DOHH2 (cell line): Measurements from ENCODE around the gene TRIM38.

Experiments
- H3F3A ChIP-seq: fragments of 200-600 bp; sonication (generic), shearing (Covaris generic); 2 replicates; pipeline ENCODE4 v1.6.0; 2016; ENCODE audit warnings: antibody characterized with exemption, mild to moderate bottlenecking; ENCODE audit not compliant: control insufficient read depth, insufficient read depth
- H3K27ac ChIP-seq: fragments of 200-600 bp; sonication (generic); 2 replicates; pipeline ENCODE4 v1.5.1; 2014; ENCODE audit warnings: low read depth, mild to moderate bottlenecking, low read length, moderate library complexity
- H3K27me3 ChIP-seq: fragments of 200-600 bp; sonication (generic); 2 replicates; pipeline ENCODE4 v1.6.1; 2014; ENCODE audit warnings: mild to moderate bottlenecking, low read length, mixed read lengths; ENCODE audit not compliant: control insufficient read depth
- H3K36me3 ChIP-seq: fragments of 200-600 bp; sonication (generic); 2 replicates; pipeline ENCODE4 v1.6.1; 2014; ENCODE audit warnings: mild to moderate bottlenecking, low read length, moderate library complexity, mixed read lengths; ENCODE audit not compliant: control insufficient read depth
- H3K4me1 ChIP-seq: fragments of 200-600 bp; sonication (generic); 2 replicates; pipeline ENCODE4 v1.6.1; 2014; ENCODE audit warnings: mild to moderate bottlenecking, low read length, mixed read lengths; ENCODE audit not compliant: control insufficient read depth
- H3K4me2 ChIP-seq: fragments of 200-600 bp; sonication (generic); 2 replicates; pipeline ENCODE4 v1.6.0; 2014; ENCODE audit warnings: mild to moderate bottlenecking, low read length, moderate library complexity
- H3K4me3 ChIP-seq: fragments of 200-600 bp; sonication (generic); 2 replicates; pipeline ENCODE4 v1.5.1; 2014; ENCODE audit warnings: mild to moderate bottlenecking, low read length, mixed read lengths
- H3K79me2 ChIP-seq: fragments of 200-600 bp; sonication (generic); 2 replicates; pipeline ENCODE4 v1.6.1; 2014; ENCODE audit warnings: mild to moderate bottlenecking, low read length, mixed read lengths; ENCODE audit not compliant: control insufficient read depth
- H3K9me2 ChIP-seq: fragments of 200-600 bp; sonication (generic); replicated peaks from 2 replicates; pipeline ENCODE4 v1.6.1; 2014; ENCODE audit warnings: mild to moderate bottlenecking, low read length, mixed read lengths; ENCODE audit not compliant: control insufficient read depth
- H3K9me3 ChIP-seq: fragments of 200-600 bp; sonication (generic); 2 replicates; pipeline ENCODE4 v1.6.1; 2014; ENCODE audit warnings: antibody characterized with exemption, low read length, mixed read lengths; ENCODE audit not compliant: control insufficient read depth, insufficient read depth
- H4K20me1 ChIP-seq: fragments of 200-600 bp; sonication (generic); 2 replicates; pipeline ENCODE4 v1.6.0; 2014; ENCODE audit warnings: low read depth, mild to moderate bottlenecking, antibody characterized with exemption, low read length, moderate library complexity; ENCODE audit not compliant: control insufficient read depth, insufficient read depth
- EZH2phosphoT487 ChIP-seq: fragments of 200-600 bp; sonication (generic); IDR thresholded peaks from 2 replicates; pipeline ENCODE4 v1.6.1; 2017; ENCODE audit warnings: borderline replicate concordance, mild to moderate bottlenecking, antibody characterized with exemption, low read length, moderate library complexity, mixed read lengths
- TF ChIP-seq, protein P1 (sequence below): fragments of 200-600 bp; sonication (generic); IDR thresholded peaks from one replicate; pipeline ENCODE4 v1.5.1; 2014; ENCODE audit warnings: antibody characterized with exemption, mild to moderate bottlenecking, low read depth, low read length; ENCODE audit not compliant: poor library complexity, severe bottlenecking

The TRIM38 gene

DNA sequence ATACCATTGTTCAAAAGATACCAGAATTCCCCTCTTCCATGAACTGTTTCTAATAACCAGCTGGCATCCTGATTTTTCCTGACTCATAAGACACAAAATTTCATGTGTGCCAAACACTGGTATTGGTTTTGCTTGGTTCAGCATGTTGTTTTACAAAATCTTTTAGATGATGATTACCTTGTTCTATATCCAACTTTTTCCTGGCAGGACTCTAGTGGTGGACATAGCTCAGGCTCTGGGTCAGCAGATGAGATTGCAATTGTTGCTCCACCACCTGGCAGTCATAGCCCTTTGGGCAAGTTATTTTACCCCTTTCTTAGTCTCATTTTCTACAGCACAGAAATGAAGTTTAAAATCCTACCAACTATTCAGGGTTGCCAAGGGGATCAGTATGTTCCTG lies 6.2 kb downstream of the TRIM38 start:
- Histone ChIP-seq H3K9me2 (no peaks in the 10 kb centered on the region), H3K4me2 (0 out of 2 replicates have a peak overlapping the region, but pooled peaks have one; percentile 51), H3K4me1 (peaks cover 43% of the 10 kb centered on the region), H3K36me3 (peaks cover 93% of the 10 kb centered on the region), H3K79me2 (peaks cover 45% of the 10 kb centered on the region), H3K27me3 (no peaks in the 10 kb centered on the region), H4K20me1 (peaks cover 3% of the 10 kb centered on the region; the same call in 1 of the 2 replicates), H3K4me3 (no peak overlapping the region), H3K9me3 (no peaks in the 10 kb centered on the region), H3F3A (no peaks in the 10 kb centered on the region), H3K27ac (no peak overlapping the region)
- TF ChIP-seq EZH2phosphoT487, result no peak
- TF ChIP-seq, protein P1, sequence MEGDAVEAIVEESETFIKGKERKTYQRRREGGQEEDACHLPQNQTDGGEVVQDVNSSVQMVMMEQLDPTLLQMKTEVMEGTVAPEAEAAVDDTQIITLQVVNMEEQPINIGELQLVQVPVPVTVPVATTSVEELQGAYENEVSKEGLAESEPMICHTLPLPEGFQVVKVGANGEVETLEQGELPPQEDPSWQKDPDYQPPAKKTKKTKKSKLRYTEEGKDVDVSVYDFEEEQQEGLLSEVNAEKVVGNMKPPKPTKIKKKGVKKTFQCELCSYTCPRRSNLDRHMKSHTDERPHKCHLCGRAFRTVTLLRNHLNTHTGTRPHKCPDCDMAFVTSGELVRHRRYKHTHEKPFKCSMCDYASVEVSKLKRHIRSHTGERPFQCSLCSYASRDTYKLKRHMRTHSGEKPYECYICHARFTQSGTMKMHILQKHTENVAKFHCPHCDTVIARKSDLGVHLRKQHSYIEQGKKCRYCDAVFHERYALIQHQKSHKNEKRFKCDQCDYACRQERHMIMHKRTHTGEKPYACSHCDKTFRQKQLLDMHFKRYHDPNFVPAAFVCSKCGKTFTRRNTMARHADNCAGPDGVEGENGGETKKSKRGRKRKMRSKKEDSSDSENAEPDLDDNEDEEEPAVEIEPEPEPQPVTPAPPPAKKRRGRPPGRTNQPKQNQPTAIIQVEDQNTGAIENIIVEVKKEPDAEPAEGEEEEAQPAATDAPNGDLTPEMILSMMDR, result no peak

DNA sequence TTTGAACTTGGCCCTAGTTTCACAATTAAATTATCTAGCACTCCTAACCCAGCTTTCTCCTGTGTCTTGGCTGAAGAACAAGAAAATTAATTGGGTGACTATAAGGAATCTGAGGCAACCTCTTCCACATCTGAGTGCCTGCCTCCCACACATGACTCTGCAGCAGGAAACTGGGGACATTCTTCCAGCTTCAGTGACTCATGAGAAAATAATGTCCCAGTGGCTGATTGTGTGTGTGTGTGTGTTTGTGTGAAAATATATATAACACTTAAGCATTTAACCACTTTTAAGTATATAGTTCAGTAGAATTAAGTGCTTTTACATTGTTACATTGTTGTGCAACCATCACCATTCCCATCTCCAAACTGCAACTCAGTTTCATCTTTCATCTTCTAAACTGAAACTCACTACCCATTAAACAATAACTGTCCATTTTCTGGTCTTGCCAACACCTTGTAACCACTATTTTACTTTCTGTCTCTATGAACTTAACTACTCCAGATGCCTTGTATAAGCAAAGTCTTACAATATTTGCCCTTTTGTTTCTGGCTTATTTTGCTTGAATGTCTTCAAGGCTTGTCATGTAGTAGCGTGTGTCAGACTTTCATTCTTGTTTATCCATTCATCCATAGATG lies 8.7 kb downstream of the TRIM38 start:
- Histone ChIP-seq H3K4me3 (no peak overlapping the region), H4K20me1 (peaks cover 3% of the 10 kb centered on the region; the same call in 1 of the 2 replicates), H3K27me3 (no peaks in the 10 kb centered on the region), H3F3A (no peaks in the 10 kb centered on the region), H3K27ac (no peak overlapping the region), H3K79me2 (peaks cover 22% of the 10 kb centered on the region), H3K9me3 (no peaks in the 10 kb centered on the region), H3K4me1 (peaks cover 35% of the 10 kb centered on the region), H3K4me2 (no peak overlapping the region), H3K36me3 (peaks cover 95% of the 10 kb centered on the region), H3K9me2 (no peaks in the 10 kb centered on the region)
- TF ChIP-seq, protein P1, result no peak
- no peak for TF ChIP-seq EZH2phosphoT487

DNA sequence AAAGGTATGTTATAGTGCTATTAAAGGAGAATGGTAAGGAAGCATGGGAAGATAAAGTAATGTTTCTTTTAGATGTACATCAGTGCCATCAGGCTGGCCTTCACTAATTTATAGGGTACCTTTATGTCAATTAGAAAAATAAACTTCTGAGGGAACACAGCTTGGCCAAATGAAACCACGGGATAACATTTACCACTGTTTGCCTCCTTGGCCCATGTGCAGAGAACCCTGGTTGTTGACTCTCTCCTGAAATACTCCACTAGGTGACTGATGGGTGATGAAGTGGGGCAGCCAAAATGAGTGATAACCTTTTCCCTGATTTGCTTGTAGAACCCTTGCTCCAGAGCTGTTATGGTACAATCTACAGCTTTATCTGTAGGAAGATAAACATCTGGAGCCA lies 9.5 kb downstream of the TRIM38 start:
- Histone ChIP-seq H4K20me1 (peaks cover 3% of the 10 kb centered on the region; the same call in 1 of the 2 replicates), H3K27ac (no peak overlapping the region), H3K36me3 (peaks cover 95% of the 10 kb centered on the region)

More for the DNA sequence above, 9.5 kb downstream of the TRIM38 start:
- Histone ChIP-seq H3K79me2 (peaks cover 14% of the 10 kb centered on the region), H3K4me2 (no peak overlapping the region), H3K4me3 (no peak overlapping the region), H3K27me3 (no peaks in the 10 kb centered on the region), H3K4me1 (peaks cover 27% of the 10 kb centered on the region), H3K9me2 (no peaks in the 10 kb centered on the region), H3F3A (no peaks in the 10 kb centered on the region), H3K9me3 (no peaks in the 10 kb centered on the region)
- TF ChIP-seq, protein P1, result no peak
- no peak for TF ChIP-seq EZH2phosphoT487
